CD4-positive, alpha-beta memory T cell (primary cell): ENCODE results near the gene SOX6. TPM values are rescaled to one million over a fixed set of nuclear protein-coding genes. Genes with fewer than 3 reads are reported as not detected.

Source experiments
- CTCF ChIA-PET: fragments of 350-600 bp; sonication (Branson Sonifier 250); formaldehyde crosslinking; loops from one replicate; lab custom pipeline; 2021; ENCODE audit warnings: inconsistent platforms; ENCODE audit not compliant: partially characterized antibody; lab: Charles Lee
- POLR2A ChIA-PET: fragments of 350-600 bp; sonication (Branson Sonifier 250); formaldehyde crosslinking; loops from one replicate; lab custom pipeline; 2021; ENCODE audit not compliant: partially characterized antibody; lab: Charles Lee
- DNase-seq, 5 donors: peaks; one replicate each; pipeline versions ENCODE4 v3.0.0 to v3.0.0-alpha.2; 2020 to 2022; ENCODE audit warnings: mixed read lengths in 1 of 5
- H3K27ac ChIP-seq: one replicate; pipeline ENCODE4 v1.7.0; 2013; ENCODE audit warnings: low read depth, low read length
- H3K27me3 ChIP-seq: 2 replicates; pipeline ENCODE4 v1.7.0; 2013; ENCODE audit warnings: mild to moderate bottlenecking, low read length, moderate library complexity; ENCODE audit not compliant: insufficient read depth
- H3K36me3 ChIP-seq: 2 replicates; pipeline ENCODE4 v1.7.0; 2013; ENCODE audit warnings: mild to moderate bottlenecking, low read length, moderate library complexity; ENCODE audit not compliant: insufficient read depth
- H3K4me1 ChIP-seq: 2 replicates; pipeline ENCODE4 v1.7.0; 2013; ENCODE audit warnings: mild to moderate bottlenecking, low read length, moderate library complexity; ENCODE audit not compliant: insufficient read depth
- H3K4me3 ChIP-seq, 2 donors: one replicate each; pipeline ENCODE4 v1.7.0; 2013; ENCODE audit warnings: low read length in 2 of 2, mild to moderate bottlenecking in 1 of 2
- H3K9me3 ChIP-seq, 2 donors: one replicate each; pipeline ENCODE4 v1.7.0; 2013; ENCODE audit warnings: low read length in 2 of 2, control low read depth in 1 of 2; ENCODE audit not compliant: control insufficient read depth in 1 of 2
- H3K27ac Mint-ChIP-seq, 7 donors: one replicate each; pipeline ENCODE4 v1.8.0; 2020 to 2021; ENCODE audit warnings: mixed read lengths in 7 of 7, mild to moderate bottlenecking in 6 of 7, inconsistent platforms in 3 of 7, moderate library complexity in 3 of 7
- H3K27me3 Mint-ChIP-seq, 2 donors: one replicate each; pipeline ENCODE4 v1.8.0; 2020 to 2021; ENCODE audit warnings: mixed read lengths in 2 of 2
- H3K36me3 Mint-ChIP-seq, 2 donors: one replicate each; pipeline ENCODE4 v1.8.0; 2020 to 2021; ENCODE audit warnings: mixed read lengths in 2 of 2, inconsistent platforms in 1 of 2, mild to moderate bottlenecking in 1 of 2
- H3K4me1 Mint-ChIP-seq, 4 donors: one replicate each; pipeline ENCODE4 v1.8.0; 2020 to 2021; ENCODE audit warnings: mixed read lengths in 4 of 4, mild to moderate bottlenecking in 1 of 4
- H3K4me3 Mint-ChIP-seq, 8 donors: one replicate each; pipeline ENCODE4 v1.8.0; 2020 to 2021; ENCODE audit warnings: mixed read lengths in 8 of 8, mild to moderate bottlenecking in 7 of 8, moderate library complexity in 6 of 8, inconsistent platforms in 3 of 8
- H3K9me3 Mint-ChIP-seq, 8 donors: one replicate each; pipeline ENCODE4 v1.8.0; 2020 to 2021; ENCODE audit warnings: mixed read lengths in 8 of 8, mild to moderate bottlenecking in 5 of 8, inconsistent platforms in 3 of 8, moderate library complexity in 1 of 8
- intact Hi-C: fragments of 100-400 bp; cut with micrococcal nuclease; formaldehyde crosslinking; loops from one replicate; pipeline ENCODE4 v1.15.1; 2023
- polyA plus RNA-seq, 2 donors: library from polyadenylated mRNA; unstranded; fragments of 300-500 nt; fragmentation: Illumina TruSeq; gene quantifications; one replicate each; pipeline ENCODE4 v1.2.3, GENCODE V29; 2021
- total RNA-seq, 2 experiments: library from RNA; stranded (reverse); gene quantifications; one replicate each; pipeline ENCODE4 v1.2.3, GENCODE V29; 2021

SOX6 gene
- total and polyA plus RNA-seq, 4 experiments from 2014 or later = not detected

- Histone ChIP-seq H3K4me1 (no peaks in the 10 kb centered on the region), H3K4me3 (no peak overlapping the region), H3K36me3 (no peaks in the 10 kb centered on the region), H3K27me3 (no peaks in the 10 kb centered on the region), H3K27ac (no peak overlapping the region), H3K9me3 (no peaks in the 10 kb centered on the region)
- POLR2A ChIA-PET = no interaction called here
- H3K27ac Mint-ChIP-seq = no peak overlapping the region
- intact Hi-C loops = no loop called here
- CTCF ChIA-PET = no interaction called here
- no peak for DNase-seq
- no peaks in the 10 kb centered on the region for H3K27me3 Mint-ChIP-seq
- no peaks in the 10 kb centered on the region for H3K4me1 Mint-ChIP-seq
- H3K9me3 Mint-ChIP-seq = peaks cover 0 to 5% (median 0%) of the 10 kb centered on the region in 8 donors
- H3K36me3 Mint-ChIP-seq = no peaks in the 10 kb centered on the region
- no peak overlapping the region for H3K4me3 Mint-ChIP-seq
These were observed 80.1 kb downstream of the SOX6 start for GRCh38 chr11:16276251-16276650.

- no peak for DNase-seq
- ChIA-PET CTCF (no interaction called here), POLR2A (no interaction called here)
- intact Hi-C loops = no loop called here
- Histone ChIP-seq H3K9me3 (no peaks in the 10 kb centered on the region), H3K4me1 (no peaks in the 10 kb centered on the region), H3K4me3 (no peak overlapping the region), H3K27ac (no peak overlapping the region), H3K27me3 (no peaks in the 10 kb centered on the region), H3K36me3 (no peaks in the 10 kb centered on the region)
- Mint-ChIP-seq H3K27ac (no peak overlapping the region), H3K4me3 (no peak overlapping the region), H3K36me3 (no peaks in the 10 kb centered on the region), H3K27me3 (no peaks in the 10 kb centered on the region), H3K4me1 (no peaks in the 10 kb centered on the region), H3K9me3 (peaks cover 0 to 5% (median 1%) of the 10 kb centered on the region in 8 donors)
These were observed 85.1 kb downstream of the SOX6 start for GRCh38 chr11:16271258-16271657.

- DNase-seq = no peak
- Mint-ChIP-seq H3K36me3 (no peaks in the 10 kb centered on the region), H3K9me3 (peaks cover 0 to 9% (median 2%) of the 10 kb centered on the region in 8 donors), H3K4me3 (no peak overlapping the region), H3K27me3 (no peaks in the 10 kb centered on the region), H3K4me1 (no peaks in the 10 kb centered on the region), H3K27ac (no peak overlapping the region)
- ChIA-PET POLR2A (no interaction called here), CTCF (no interaction called here)
- Histone ChIP-seq H3K36me3 (no peaks in the 10 kb centered on the region), H3K9me3 (no peaks in the 10 kb centered on the region), H3K4me1 (no peaks in the 10 kb centered on the region), H3K4me3 (no peak overlapping the region), H3K27me3 (no peaks in the 10 kb centered on the region), H3K27ac (no peak overlapping the region)
- intact Hi-C loops = no loop called here
These were observed 90.3 kb downstream of the SOX6 start for GRCh38 chr11:16266021-16266420.

- no peak overlapping the region for H3K4me3 ChIP-seq
- H3K9me3 ChIP-seq = no peaks in the 10 kb centered on the region
- H3K36me3 Mint-ChIP-seq = no peaks in the 10 kb centered on the region
- intact Hi-C loops = no loop called here
- H3K27ac ChIP-seq = no peak overlapping the region
- H3K4me1 ChIP-seq = no peaks in the 10 kb centered on the region
- POLR2A ChIA-PET = no interaction called here
- no peak for DNase-seq
- H3K9me3 Mint-ChIP-seq = peaks cover 0 to 14% (median 3%) of the 10 kb centered on the region in 8 donors
- H3K27me3 Mint-ChIP-seq = no peaks in the 10 kb centered on the region
- H3K4me3 Mint-ChIP-seq = no peak overlapping the region
- no peaks in the 10 kb centered on the region for H3K27me3 ChIP-seq
- H3K36me3 ChIP-seq = no peaks in the 10 kb centered on the region
- no peak overlapping the region for H3K27ac Mint-ChIP-seq
- CTCF ChIA-PET = no interaction called here
- H3K4me1 Mint-ChIP-seq = no peaks in the 10 kb centered on the region
These were observed 91.3 kb downstream of the SOX6 start for GRCh38 chr11:16265022-16265421.

- no peaks in the 10 kb centered on the region for H3K27me3 Mint-ChIP-seq
- CTCF ChIA-PET = no interaction called here
These were observed 93.7 kb downstream of the SOX6 start for GRCh38 chr11:16262645-16262955.

GRCh38 chr11:16261836-16262644 lies 94.3 kb downstream of the SOX6 start:
- POLR2A ChIA-PET = no interaction called here
- Histone ChIP-seq H3K36me3 (no peaks in the 10 kb centered on the region), H3K27me3 (no peaks in the 10 kb centered on the region), H3K27ac (no peak overlapping the region), H3K4me3 (no peak overlapping the region), H3K9me3 (no peaks in the 10 kb centered on the region), H3K4me1 (no peaks in the 10 kb centered on the region)
- H3K36me3 Mint-ChIP-seq = no peaks in the 10 kb centered on the region
- DNase-seq = no peak
- intact Hi-C loops = no loop called here
- H3K4me3 Mint-ChIP-seq = no peak overlapping the region
- CTCF ChIA-PET = no interaction called here
- H3K4me1 Mint-ChIP-seq = no peaks in the 10 kb centered on the region
- H3K27me3 Mint-ChIP-seq = no peaks in the 10 kb centered on the region
- H3K9me3 Mint-ChIP-seq = peaks cover 0 to 14% (median 4%) of the 10 kb centered on the region in 8 donors
- no peak overlapping the region for H3K27ac Mint-ChIP-seq

More at GRCh38 chr11:16262645-16262955, 93.7 kb downstream of the SOX6 start:
- Mint-ChIP-seq H3K4me3 (no peak overlapping the region), H3K36me3 (no peaks in the 10 kb centered on the region), H3K9me3 (peaks cover 0 to 14% (median 2%) of the 10 kb centered on the region in 8 donors), H3K27ac (no peak overlapping the region), H3K4me1 (no peaks in the 10 kb centered on the region)
- Histone ChIP-seq H3K4me1 (no peaks in the 10 kb centered on the region), H3K36me3 (no peaks in the 10 kb centered on the region), H3K9me3 (no peaks in the 10 kb centered on the region), H3K4me3 (no peak overlapping the region), H3K27me3 (no peaks in the 10 kb centered on the region), H3K27ac (no peak overlapping the region)
- intact Hi-C loops = no loop called here
- POLR2A ChIA-PET = no interaction called here
- DNase-seq = no peak

- no peaks in the 10 kb centered on the region for H3K9me3 ChIP-seq
- Mint-ChIP-seq H3K36me3 (no peaks in the 10 kb centered on the region), H3K4me3 (no peak overlapping the region), H3K27me3 (no peaks in the 10 kb centered on the region), H3K27ac (no peak overlapping the region), H3K4me1 (no peaks in the 10 kb centered on the region), H3K9me3 (peaks cover 0 to 17% (median 7%) of the 10 kb centered on the region in 8 donors)
- intact Hi-C loops = no loop called here
- no peak for DNase-seq
- ChIA-PET CTCF (no interaction called here), POLR2A (no interaction called here)
- H3K4me3 ChIP-seq = no peak overlapping the region
- no peaks in the 10 kb centered on the region for H3K4me1 ChIP-seq
- H3K27me3 ChIP-seq = no peaks in the 10 kb centered on the region
- H3K27ac ChIP-seq = no peak overlapping the region
- no peaks in the 10 kb centered on the region for H3K36me3 ChIP-seq
These were observed 104.0 kb downstream of the SOX6 start for GRCh38 chr11:16252373-16252772.
